ENCODE measurements around the gene LSM4. TPM values are rescaled to one million over a fixed set of nuclear protein-coding genes. Genes with fewer than 3 reads are reported as not detected.

Gene LSM4
- total RNA-seq, 2 experiments from 2014 or later: 385 to 395 TPM

- CTCF ChIA-PET: interaction anchor here (1.1 kb wide), 1 partner anchor 185 kb away, joined by 3 read pairs; no protein-coding TSS in a partner anchor
- POLR2A ChIA-PET: no interaction called here
These were observed 22.4 kb upstream of the LSM4 start for GRCh38 chr19:18345296-18345695.

GRCh38 chr19:18344582-18344950 is 21.7 kb upstream of the LSM4 start:
- ChIA-PET CTCF (interaction anchor here (1.1 kb wide), 1 partner anchor 184 kb away, joined by 3 read pairs; no protein-coding TSS in a partner anchor), POLR2A (no interaction called here)

DNA sequence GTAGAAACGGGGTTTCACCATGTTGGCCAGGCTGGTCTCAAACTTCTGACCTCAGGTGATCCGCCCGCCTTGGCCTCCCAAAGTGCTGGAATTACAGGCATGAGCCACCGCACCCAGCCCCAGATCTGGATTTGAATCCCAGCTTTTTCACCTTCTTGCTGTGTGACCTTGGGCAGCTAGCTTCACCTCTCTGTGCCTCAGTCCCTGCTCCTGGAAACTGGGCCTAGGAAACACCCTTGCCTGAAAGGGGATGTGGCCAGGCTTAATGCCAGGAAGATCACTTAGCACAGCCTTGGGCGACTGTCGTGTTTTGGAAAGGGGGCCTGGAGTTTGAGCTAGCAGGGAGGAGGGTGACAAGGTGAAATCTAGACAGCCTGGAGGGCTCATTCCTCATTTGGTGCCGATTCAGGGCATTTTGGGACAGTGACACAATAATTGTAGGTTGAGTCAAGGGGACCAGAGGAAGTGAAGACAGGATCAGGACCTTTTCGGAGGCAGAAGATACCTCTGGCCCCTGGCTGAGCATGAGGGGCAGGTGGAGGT is 19.3 kb upstream of the LSM4 start:
- CTCF ChIA-PET: interaction anchor here (0.7 to 2.4 kb wide), 5 partner anchors 26 to 188 kb away, joined by 3 to 14 read pairs (median 3); no protein-coding TSS in a partner anchor
- POLR2A ChIA-PET: no interaction called here

DNA sequence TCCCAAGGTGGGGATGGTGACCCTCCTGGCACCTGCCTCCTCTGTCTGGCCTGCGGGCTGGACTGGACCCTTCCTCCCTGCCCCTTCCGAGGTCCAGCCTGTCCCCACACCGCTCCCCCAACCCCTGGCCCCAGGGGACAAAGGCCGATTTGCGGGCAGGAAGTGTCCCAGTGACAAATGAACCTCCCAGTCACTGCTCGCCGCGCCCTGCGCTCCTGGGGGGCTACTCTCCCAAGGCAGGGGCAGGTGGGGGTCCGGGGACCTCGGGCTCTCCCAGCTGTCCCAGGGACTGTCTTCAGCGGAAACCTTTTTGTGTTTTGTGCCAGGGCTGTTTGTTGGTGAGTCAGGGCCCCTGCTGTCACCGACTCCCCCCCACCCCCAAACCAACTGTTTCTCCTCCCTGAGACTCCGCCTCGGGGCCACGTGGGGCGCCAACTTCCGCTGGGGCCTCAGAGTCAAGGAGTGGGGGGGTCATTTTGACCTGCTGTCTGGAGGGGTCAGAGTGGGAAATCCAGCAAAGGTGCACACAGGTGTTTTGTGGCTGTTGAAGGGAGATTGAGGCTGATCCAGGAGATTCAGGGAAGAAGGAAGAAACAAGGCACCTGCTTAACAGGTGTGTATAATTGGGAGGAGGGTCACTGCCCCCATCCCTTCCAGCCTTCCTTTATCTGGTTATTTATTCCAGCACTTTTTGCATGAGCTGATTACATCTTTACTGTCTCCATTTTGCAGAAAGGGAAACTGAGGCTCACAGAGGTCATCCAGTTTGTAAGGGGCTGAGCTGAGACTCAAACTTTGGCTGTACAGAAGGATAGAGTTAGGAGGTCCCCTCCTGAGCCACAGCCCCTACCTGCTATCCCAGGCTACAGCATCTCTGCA is 18.4 kb upstream of the LSM4 start:
- ChIA-PET POLR2A (interaction anchor here (0.7 kb wide), 1 partner anchor 247 kb away, joined by 4 read pairs; no protein-coding TSS in a partner anchor), CTCF (interaction anchor here (0.7 to 2.8 kb wide), 6 partner anchors 25 to 189 kb away, joined by 3 to 30 read pairs (median 4); no protein-coding TSS in a partner anchor)

DNA sequence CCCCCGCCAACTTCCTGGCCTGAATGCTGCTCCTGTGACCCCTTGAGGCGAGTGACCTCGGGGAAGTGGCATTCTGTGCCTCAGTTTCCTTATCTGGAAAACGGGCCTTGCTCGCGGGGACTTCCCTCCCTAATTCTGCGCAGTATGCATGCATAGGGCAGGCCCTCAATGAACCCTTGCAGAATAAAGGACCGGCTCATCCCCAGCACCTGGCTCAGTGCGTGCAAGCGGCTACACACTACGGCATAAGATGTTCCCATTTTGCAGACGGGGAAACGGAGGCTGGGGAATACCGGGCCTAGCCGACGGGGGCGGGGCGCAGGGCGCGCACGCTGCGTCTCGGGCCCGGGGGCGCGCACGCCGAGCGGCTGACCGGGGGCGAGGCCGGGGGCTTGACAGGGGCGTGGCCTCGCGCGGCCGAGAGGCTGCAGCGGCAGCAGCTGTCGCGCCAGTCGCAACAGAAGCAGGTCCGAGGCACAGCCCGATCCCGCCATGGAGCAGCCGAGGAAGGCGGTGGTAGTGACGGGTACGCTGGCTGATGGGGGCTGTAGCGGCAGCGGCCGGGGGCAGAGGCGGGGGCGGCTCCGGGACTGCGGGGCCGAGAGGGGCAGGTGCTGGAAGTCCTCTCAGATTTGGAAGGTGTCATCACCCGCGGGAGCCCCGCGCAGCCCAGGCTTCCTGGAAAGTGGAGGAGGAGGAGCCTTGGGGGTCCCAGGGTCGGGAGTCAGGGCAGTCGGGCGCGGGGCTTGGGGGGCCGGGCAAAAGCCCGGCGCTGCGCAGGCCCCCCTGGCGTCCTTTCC is 17.5 kb upstream of the LSM4 start, which contains the start of gene PGPEP1:
Gene PGPEP1, plus strand, starts transcription at position 409 of the 800 bp plus-strand sequence. Its CDS starts 84 bp downstream, at position 493.
- CTCF ChIA-PET: interaction anchor here (0.7 to 2.8 kb wide), 6 partner anchors 14 to 69 kb away, joined by 3 to 30 read pairs (median 4); no protein-coding TSS in a partner anchor
- POLR2A ChIA-PET: interaction anchor here (1.1 kb wide), 1 partner anchor 59 kb away, joined by 3 read pairs; the partner anchor contains the start of gene JUND

- POLR2A ChIA-PET: interaction anchor here (1.1 kb wide), 1 partner anchor 58 kb away, joined by 3 read pairs; the partner anchor contains the start of gene JUND
These were observed 16.8 kb upstream of the LSM4 start for GRCh38 chr19:18339723-18340122.

GRCh38 chr19:18338541-18338940 is 15.7 kb upstream of the LSM4 start:
- POLR2A ChIA-PET: interaction anchor here (0.5 kb wide), 1 partner anchor 82 kb away, joined by 3 read pairs; no protein-coding TSS in a partner anchor
- CTCF ChIA-PET: interaction anchor here (0.9 to 2.8 kb wide), 9 partner anchors 9 to 128 kb away, joined by 4 to 30 read pairs (median 6); no protein-coding TSS in a partner anchor

More at GRCh38 chr19:18339723-18340122, 16.8 kb upstream of the LSM4 start:
- CTCF ChIA-PET: interaction anchor here (0.7 to 2.8 kb wide), 12 partner anchors 11 to 134 kb away, joined by 3 to 30 read pairs (median 4); no protein-coding TSS in a partner anchor

GRCh38 chr19:18336121-18336520 is 13.2 kb upstream of the LSM4 start:
- ChIA-PET CTCF (interaction anchor here (0.9 to 2.0 kb wide), 4 partner anchors 10 to 84 kb away, joined by 3 to 6 read pairs (median 4); no protein-coding TSS in a partner anchor), POLR2A (no interaction called here)

- CTCF ChIA-PET: interaction anchor here (0.7 to 1.5 kb wide), 3 partner anchors 10 to 59 kb away, joined by 3 to 6 read pairs (median 3); partner anchors contain the start of gene IQCN
- POLR2A ChIA-PET: interaction anchor here (0.7 kb wide), 1 partner anchor 67 kb away, joined by 9 read pairs; no protein-coding TSS in a partner anchor
These were observed 10.8 kb upstream of the LSM4 start for GRCh38 chr19:18333680-18334079.

DNA sequence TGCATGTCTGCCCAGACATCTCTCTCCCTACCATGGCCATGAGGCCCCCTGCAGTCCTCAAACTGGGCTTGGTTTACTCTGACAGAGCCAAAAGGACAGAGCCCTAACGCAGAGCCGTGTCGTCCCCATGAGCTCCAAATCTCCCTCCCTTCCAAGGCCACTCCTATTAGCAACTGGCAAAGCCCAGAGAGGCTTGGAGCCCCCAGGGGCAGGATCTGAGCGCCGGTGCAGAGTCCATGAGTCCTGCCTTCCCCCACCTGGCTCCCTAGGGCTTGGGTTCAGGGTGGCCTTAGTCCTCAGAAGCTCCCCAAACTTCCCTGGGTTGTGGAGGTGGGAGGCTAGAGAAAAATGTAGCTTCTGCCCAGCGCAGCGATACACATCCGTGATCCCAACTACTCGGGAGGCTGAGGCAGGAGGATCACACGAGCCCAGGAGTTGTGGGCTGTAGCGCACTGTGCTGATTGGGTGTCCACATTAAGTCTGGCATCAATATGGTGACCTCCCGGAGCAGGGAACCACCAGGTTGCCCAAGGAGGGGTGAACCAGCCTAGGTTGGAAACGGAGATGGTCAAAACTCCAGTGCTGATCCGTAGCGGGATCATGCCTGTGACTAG is 10.1 kb upstream of the LSM4 start:
- POLR2A ChIA-PET: no interaction called here

GRCh38 chr19:18330868-18331267 is 8.0 kb upstream of the LSM4 start:
- ChIA-PET POLR2A (no interaction called here), CTCF (interaction anchor here (0.7 to 8.4 kb wide), 2 partner anchors 52 to 58 kb away, joined by 5 to 148 read pairs; partner anchors contain the start of gene JUND)

More for the DNA sequence above, 10.1 kb upstream of the LSM4 start:
- CTCF ChIA-PET: interaction anchor here (0.8 to 1.5 kb wide), 3 partner anchors 10 to 55 kb away, joined by 3 to 6 read pairs (median 5); no protein-coding TSS in a partner anchor

DNA sequence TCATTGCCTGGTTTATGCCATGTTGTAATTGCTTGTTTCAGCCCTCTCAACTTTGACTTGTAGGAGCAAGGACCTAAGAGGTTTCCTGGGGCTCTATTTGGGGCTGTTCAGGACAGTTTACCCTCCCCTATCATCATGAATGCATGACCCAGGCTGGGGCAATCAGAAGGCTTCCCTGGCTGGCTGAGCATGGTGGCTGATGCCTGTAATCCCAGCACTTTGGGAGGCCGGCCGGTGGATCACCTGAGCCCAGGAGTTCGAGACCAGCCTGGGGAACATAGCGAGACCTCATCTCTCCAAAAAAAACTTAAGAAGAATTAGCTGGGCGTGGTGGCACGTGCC is 6.1 kb upstream of the LSM4 start:
- ChIA-PET POLR2A (interaction anchor here (1.0 to 2.1 kb wide), 3 partner anchors 25 to 52 kb away, joined by 3 to 33 read pairs (median 3); partner anchors contain the start of gene JUND), CTCF (interaction anchor here (0.6 to 8.4 kb wide), 23 partner anchors 9 to 458 kb away, joined by 3 to 148 read pairs (median 4); partner anchors contain the start of genes IQCN and JUND)

- ChIA-PET CTCF (interaction anchor here (0.6 to 8.4 kb wide), 26 partner anchors 9 to 458 kb away, joined by 3 to 148 read pairs (median 4); partner anchors contain the start of genes IQCN and JUND), POLR2A (interaction anchor here (1.0 to 2.1 kb wide), 3 partner anchors 24 to 51 kb away, joined by 3 to 33 read pairs (median 3); partner anchors contain the start of gene JUND)
These were observed 5.6 kb upstream of the LSM4 start for GRCh38 chr19:18328340-18329034.

GRCh38 chr19:18326772-18327171 is 3.9 kb upstream of the LSM4 start:
- POLR2A ChIA-PET: interaction anchor here (1.0 kb wide), 1 partner anchor 57 kb away, joined by 4 read pairs; no protein-coding TSS in a partner anchor
- CTCF ChIA-PET: interaction anchor here (0.7 to 8.4 kb wide), 4 partner anchors 10 to 54 kb away, joined by 3 to 148 read pairs (median 3); partner anchors contain the start of gene JUND

- POLR2A ChIA-PET: interaction anchor here (2.1 kb wide), 1 partner anchor 43 kb away, joined by 9 read pairs; the partner anchor contains the start of gene JUND
- CTCF ChIA-PET: interaction anchor here (1.0 to 8.4 kb wide), 4 partner anchors 15 to 86 kb away, joined by 3 to 148 read pairs (median 4); partner anchors contain the start of gene JUND
These were observed 1.5 kb upstream of the LSM4 start for GRCh38 chr19:18324373-18324731.

GRCh38 chr19:18322318-18322758 is 538 bp downstream of the LSM4 start:
- POLR2A ChIA-PET: interaction anchor here (0.6 to 3.7 kb wide), 8 partner anchors 10 to 177 kb away, joined by 4 to 87 read pairs (median 8); partner anchors contain the start of gene JUND
- CTCF ChIA-PET: interaction anchor here (0.5 to 11.0 kb wide), 14 partner anchors 10 to 130 kb away, joined by 3 to 155 read pairs (median 5); partner anchors contain the start of gene JUND
